Measurements from ENCODE around the gene MRTFB.

The MRTFB gene

GRCh38 chr16:14286368-14287230, 215.5 kb downstream of the MRTFB start:
- H3K4me3 ChIP-seq (ENCODE audit: low read length) = peak overlapping the region; percentile 25; the same call in 1 of the 2 replicates
- no peak for TF ChIP-seq ZNF274 (IDR thresholded peaks at IDR 0.05; ENCODE audit: low read depth, low read length)

GRCh38 chr16:14289692-14290340, 218.7 kb downstream of the MRTFB start:
- no peak overlapping the region for H3K4me3 ChIP-seq (ENCODE audit: low read length)
- no peak for TF ChIP-seq ZNF274 (IDR thresholded peaks at IDR 0.05; ENCODE audit: low read depth, low read length)

DNA sequence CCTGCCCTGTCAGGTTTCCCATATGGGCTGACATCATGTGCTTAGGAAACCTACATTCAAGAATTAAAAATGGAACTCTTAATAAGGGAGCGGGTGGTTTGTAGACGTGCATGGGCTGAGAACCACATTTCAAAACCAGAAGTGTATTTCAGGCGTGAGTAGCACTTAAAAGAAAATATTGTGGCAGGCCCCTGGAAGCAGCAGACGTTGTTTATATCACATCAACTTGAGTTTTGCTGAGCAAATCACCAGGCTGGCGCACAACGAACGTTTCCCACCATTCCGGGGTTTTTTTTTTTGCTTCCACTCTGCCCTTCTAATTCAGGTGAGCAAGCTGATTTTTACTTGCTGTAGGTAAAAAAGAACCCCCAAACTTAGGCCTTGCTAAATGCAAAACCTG, 220.2 kb downstream of the MRTFB start:
- H3K4me3 ChIP-seq (ENCODE audit: low read length) = no peak overlapping the region
- TF ChIP-seq ZNF274 (IDR thresholded peaks at IDR 0.05; ENCODE audit: low read depth, low read length) = no peak

GRCh38 chr16:14292051-14292825, 221.1 kb downstream of the MRTFB start:
- TF ChIP-seq ZNF274 (IDR thresholded peaks at IDR 0.05; ENCODE audit: low read depth, low read length) = no peak
- H3K4me3 ChIP-seq (ENCODE audit: low read length) = no peak overlapping the region

- no peak overlapping the region for H3K4me3 ChIP-seq (ENCODE audit: low read length)
- TF ChIP-seq ZNF274 (IDR thresholded peaks at IDR 0.05; ENCODE audit: low read depth, low read length) = no peak
Observed at GRCh38 chr16:14296663-14297062, 225.5 kb downstream of the MRTFB start.

- no peak overlapping the region for H3K4me3 ChIP-seq (ENCODE audit: low read length)
- no peak for TF ChIP-seq ZNF274 (IDR thresholded peaks at IDR 0.05; ENCODE audit: low read depth, low read length)
Observed at GRCh38 chr16:14298374-14299122, 227.4 kb downstream of the MRTFB start.

DNA sequence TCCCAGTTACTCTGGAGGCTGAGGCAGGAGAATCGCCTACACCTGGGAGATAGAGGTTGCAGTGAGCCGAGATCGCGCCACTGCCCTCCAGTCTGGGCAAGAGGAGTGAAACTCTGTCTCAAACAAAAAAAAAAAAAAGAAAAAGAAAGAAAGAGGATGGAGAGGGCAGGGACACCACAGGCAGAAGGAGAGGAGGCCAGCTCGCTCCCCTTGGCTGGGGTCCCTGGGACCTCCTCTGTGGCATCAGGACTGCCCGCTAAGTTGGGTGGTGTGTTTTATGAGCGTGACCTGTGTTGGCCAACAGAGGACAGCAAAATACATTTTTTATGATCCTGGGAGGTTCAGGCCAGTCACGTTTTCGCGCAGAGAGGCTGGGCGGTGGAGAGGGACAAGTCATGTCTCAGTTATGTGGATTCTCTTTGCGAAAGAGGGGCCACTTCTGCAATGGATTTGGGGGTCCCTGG, 229.6 kb downstream of the MRTFB start:
- no peak for TF ChIP-seq ZNF274 (IDR thresholded peaks at IDR 0.05; ENCODE audit: low read depth, low read length)
- no peak overlapping the region for H3K4me3 ChIP-seq (ENCODE audit: low read length)

- TF ChIP-seq ZNF274 (IDR thresholded peaks at IDR 0.05; ENCODE audit: low read depth, low read length) = no peak
- peak overlapping the region; percentile 74; the same call in 1 of the 2 replicates for H3K4me3 ChIP-seq (ENCODE audit: low read length)
Observed at GRCh38 chr16:14301169-14302030, 230.3 kb downstream of the MRTFB start.

- peak overlapping the region; percentile 91 for H3K4me3 ChIP-seq (ENCODE audit: low read length)
- TF ChIP-seq ZNF274 (IDR thresholded peaks at IDR 0.05; ENCODE audit: low read depth, low read length) = no peak
Observed at GRCh38 chr16:14302031-14302398, 230.9 kb downstream of the MRTFB start.

DNA sequence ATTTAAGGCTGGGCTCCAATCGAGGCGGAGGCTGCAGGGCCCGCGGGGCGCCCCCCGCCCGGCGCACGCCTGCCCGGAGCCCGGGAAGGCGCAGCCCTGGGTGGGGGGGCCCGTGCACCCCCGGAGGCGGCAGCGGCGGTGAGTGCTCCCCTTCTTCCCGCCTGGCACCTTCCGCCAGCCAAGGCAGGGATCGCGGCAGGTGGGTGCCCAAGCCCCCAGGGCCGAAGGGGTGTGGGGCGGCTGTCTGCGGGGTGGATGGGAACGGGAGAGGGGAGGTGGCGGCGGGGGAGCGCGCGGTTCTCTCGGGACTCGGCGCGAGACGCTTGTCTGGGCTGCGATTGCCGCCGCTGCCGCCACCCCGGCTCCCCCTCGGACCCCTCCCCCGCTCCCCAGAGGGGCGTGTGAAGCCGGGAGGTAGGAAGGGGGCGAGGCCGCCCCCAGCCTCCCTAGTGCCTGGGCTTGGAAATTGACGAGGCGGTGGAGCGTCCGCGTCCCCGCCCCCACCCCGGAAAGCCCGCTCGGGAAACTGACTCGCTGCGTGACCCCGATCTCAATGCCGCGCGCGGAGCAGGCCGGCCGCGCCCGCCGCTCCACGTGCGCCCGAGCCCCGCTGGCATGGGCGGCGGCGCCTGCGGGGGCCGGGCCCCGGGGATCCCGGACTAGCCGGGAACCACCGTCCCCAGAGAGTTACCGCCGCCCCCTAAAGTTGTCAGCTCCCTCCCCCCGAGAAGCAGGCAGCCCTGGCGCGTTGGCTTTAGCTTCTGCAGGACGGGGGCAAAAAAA, 231.5 kb downstream of the MRTFB start:
- peak overlapping the region; percentile 91 for H3K4me3 ChIP-seq (ENCODE audit: low read length)
- no peak for TF ChIP-seq ZNF274 (IDR thresholded peaks at IDR 0.05; ENCODE audit: low read depth, low read length)

- peak overlapping the region; percentile 91 for H3K4me3 ChIP-seq (ENCODE audit: low read length)
- TF ChIP-seq ZNF274 (IDR thresholded peaks at IDR 0.05; ENCODE audit: low read depth, low read length) = no peak
Observed at GRCh38 chr16:14303182-14303618, 232.1 kb downstream of the MRTFB start.

Data from GM08714 (cell line).